Mesenchymal stem cell (in vitro differentiated cells and primary cell): ENCODE measurements around the gene SLC2A6.

Source experiments
- DNase-seq: peaks from one replicate; pipeline ENCODE4 v3.0.0-alpha.2; 2013
- H2AFZ ChIP-seq: one replicate; pipeline ENCODE4 v1.6.1; 2013; ENCODE audit warnings: low read depth, mild to moderate bottlenecking, control low read depth, inconsistent platforms, low read length, moderate library complexity
- H2AK5ac ChIP-seq: 2 replicates; pipeline ENCODE4 v1.6.1; 2013; ENCODE audit warnings: low read length, moderate library complexity, mild to moderate bottlenecking, inconsistent platforms; ENCODE audit not compliant: severe bottlenecking
- H2BK120ac ChIP-seq: one replicate; pipeline ENCODE4 v1.6.1; 2013; ENCODE audit warnings: low read depth, mild to moderate bottlenecking, inconsistent platforms, low read length, moderate library complexity
- H2BK12ac ChIP-seq, 2 experiments: one replicate each; pipeline ENCODE4 v1.6.1; 2013; ENCODE audit warnings: inconsistent platforms in 2 of 2, low read length in 2 of 2, mild to moderate bottlenecking in 2 of 2, moderate library complexity in 2 of 2, control low read depth in 1 of 2
- H2BK15ac ChIP-seq: one replicate; pipeline ENCODE4 v1.6.1; 2013; ENCODE audit warnings: mild to moderate bottlenecking, low read depth, inconsistent platforms; ENCODE audit not compliant: poor library complexity, severe bottlenecking
- H2BK5ac ChIP-seq: 2 replicates; pipeline ENCODE4 v1.6.1; 2013; ENCODE audit warnings: low read depth, mild to moderate bottlenecking, low read length, control low read depth, inconsistent platforms; ENCODE audit not compliant: poor library complexity, severe bottlenecking
- H3K14ac ChIP-seq, 2 experiments: one replicate each; pipeline ENCODE4 v1.6.1; 2013; ENCODE audit warnings: inconsistent platforms in 2 of 2, low read length in 2 of 2, control low read depth in 1 of 2, mild to moderate bottlenecking in 1 of 2, moderate library complexity in 1 of 2
- H3K18ac ChIP-seq, 2 experiments: one replicate each; pipeline ENCODE4 v1.6.1; 2013; ENCODE audit warnings: inconsistent platforms in 2 of 2, low read length in 2 of 2, control low read depth in 1 of 2, low read depth in 1 of 2, mild to moderate bottlenecking in 1 of 2
- H3K23ac ChIP-seq, 2 experiments: one replicate each; pipeline ENCODE4 v1.6.1; 2013; ENCODE audit warnings: inconsistent platforms in 2 of 2, low read length in 2 of 2, mild to moderate bottlenecking in 2 of 2, moderate library complexity in 2 of 2, control low read depth in 1 of 2
- H3K27ac ChIP-seq: 2 replicates; pipeline ENCODE4 v1.5.1; 2013; ENCODE audit warnings: mild to moderate bottlenecking, moderate library complexity, low read length, control low read depth, inconsistent platforms; ENCODE audit not compliant: poor library complexity, severe bottlenecking
- H3K27me3 ChIP-seq, 2 experiments: 2 replicates each; pipeline versions ENCODE4 v1.6.1 to v1.7.0; 2013; ENCODE audit warnings: low read length in 2 of 2, mild to moderate bottlenecking in 2 of 2, moderate library complexity in 2 of 2, control low read depth in 1 of 2, inconsistent platforms in 1 of 2; ENCODE audit not compliant: control insufficient read depth in 1 of 2, insufficient read depth in 1 of 2
- H3K36me3 ChIP-seq, 2 experiments: 2 replicates each; pipeline versions ENCODE4 v1.6.1 to v1.7.0; 2013; ENCODE audit warnings: low read length in 2 of 2, control low read depth in 1 of 2, inconsistent platforms in 1 of 2, low read depth in 1 of 2, mild to moderate bottlenecking in 1 of 2; ENCODE audit not compliant: insufficient read depth in 2 of 2, control insufficient read depth in 1 of 2
- H3K4ac ChIP-seq, 2 experiments: one replicate each; pipeline ENCODE4 v1.6.1; 2013; ENCODE audit warnings: inconsistent platforms in 2 of 2, low read length in 2 of 2, mild to moderate bottlenecking in 2 of 2, moderate library complexity in 2 of 2, control low read depth in 1 of 2, low read depth in 1 of 2
- H3K4me1 ChIP-seq: 2 replicates; pipeline ENCODE4 v1.6.1; 2013; ENCODE audit warnings: low read depth, low read length, control low read depth; ENCODE audit not compliant: control insufficient read depth, insufficient read depth
- H3K4me2 ChIP-seq: 2 replicates; pipeline ENCODE4 v1.6.1; 2013; ENCODE audit warnings: low read length, mild to moderate bottlenecking, inconsistent platforms; ENCODE audit not compliant: poor library complexity, severe bottlenecking
- H3K4me3 ChIP-seq, 2 experiments: 2 replicates each; pipeline versions ENCODE4 v1.5.1 to v1.7.0; 2013; ENCODE audit warnings: low read length in 2 of 2, mild to moderate bottlenecking in 2 of 2, control low read depth in 1 of 2, low read depth in 1 of 2; ENCODE audit not compliant: insufficient read depth in 1 of 2
- H3K79me1 ChIP-seq: replicated peaks from 2 replicates; pipeline ENCODE4 v1.6.1; 2013; ENCODE audit warnings: mild to moderate bottlenecking, control low read depth, low read length, inconsistent platforms; ENCODE audit not compliant: poor library complexity, severe bottlenecking
- H3K9ac ChIP-seq: 2 replicates; pipeline ENCODE4 v1.7.0; 2013; ENCODE audit warnings: mild to moderate bottlenecking, low read length, moderate library complexity
- H3K9me3 ChIP-seq: 2 replicates; pipeline ENCODE4 v1.7.0; 2013; ENCODE audit warnings: mild to moderate bottlenecking, low read length; ENCODE audit not compliant: control insufficient read depth
- H4K8ac ChIP-seq: one replicate; pipeline ENCODE4 v1.6.1; 2013; ENCODE audit warnings: inconsistent platforms, mild to moderate bottlenecking, low read length, moderate library complexity
- H4K91ac ChIP-seq: one replicate; pipeline ENCODE4 v1.6.1; 2013; ENCODE audit warnings: mild to moderate bottlenecking, low read length, inconsistent platforms
- WGBS: methylation state at CpG from one replicate; pipeline ENCODE4 v1.1.7; 2013; ENCODE audit warnings: mixed read lengths; 5-methylcytosine and 5-hydroxymethylcytosine counted together

The SLC2A6 gene

DNA sequence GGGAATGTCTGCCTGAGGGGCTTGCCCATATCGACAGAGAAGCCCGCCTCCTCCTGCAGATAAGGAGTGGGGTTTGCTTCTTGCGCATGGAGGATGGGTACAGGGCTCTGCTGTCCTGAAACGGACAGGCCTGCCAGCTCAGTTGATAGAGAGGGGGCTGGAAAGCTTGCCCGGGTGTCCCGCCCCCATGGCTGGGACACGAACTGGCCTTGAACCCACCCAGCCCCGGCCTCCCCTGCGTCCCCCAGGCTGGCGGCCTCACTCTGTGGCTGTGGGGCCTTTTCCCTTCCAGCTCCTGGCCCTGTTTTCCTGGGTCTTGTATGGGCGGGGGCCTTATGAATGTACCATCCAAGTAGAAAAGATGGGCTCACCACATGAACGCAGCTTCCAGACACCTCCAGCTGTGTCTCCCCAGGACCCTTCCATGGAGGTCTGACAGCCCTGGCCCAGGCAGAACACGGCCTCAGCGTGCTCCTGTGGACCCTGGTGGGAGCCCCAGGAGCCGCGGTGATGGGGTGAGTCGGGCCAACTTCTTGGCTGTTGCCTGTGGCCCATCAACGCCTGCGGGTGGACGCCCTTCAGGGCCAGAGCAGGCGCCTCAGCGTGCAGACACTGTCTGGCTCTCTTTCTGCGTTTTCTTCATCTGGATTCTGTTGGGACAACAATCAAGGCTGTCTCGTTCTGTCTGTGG lies 15.9 kb upstream of the SLC2A6 start:
- H3K79me1 ChIP-seq = no peaks in the 10 kb centered on the region
- H2AFZ ChIP-seq = no peak overlapping the region
- H3K36me3 ChIP-seq = peaks cover 0 to 4% of the 10 kb centered on the region in 2 experiments
- H4K91ac ChIP-seq = no peak overlapping the region
- H3K9me3 ChIP-seq = no peaks in the 10 kb centered on the region
- no peak overlapping the region for H3K18ac ChIP-seq
- no peak overlapping the region for H2AK5ac ChIP-seq
- H2BK15ac ChIP-seq = peak overlapping the region; percentile 18
- H2BK120ac ChIP-seq = no peak overlapping the region
- H3K4ac ChIP-seq = no peak overlapping the region
- no peak overlapping the region for H2BK12ac ChIP-seq
- H3K4me2 ChIP-seq = no peak overlapping the region
- H3K4me3 ChIP-seq = no peak overlapping the region
- 87% methylated on average over 24 of the region's 24 CpGs for WGBS
- no peak for DNase-seq
- H2BK5ac ChIP-seq = no peak overlapping the region
- H3K4me1 ChIP-seq = peaks cover 14% of the 10 kb centered on the region
- no peak overlapping the region for H4K8ac ChIP-seq
- H3K23ac ChIP-seq = no peak overlapping the region
- H3K9ac ChIP-seq = no peak overlapping the region
- H3K27me3 ChIP-seq = peaks cover 34 to 80% of the 10 kb centered on the region in 2 experiments
- H3K27ac ChIP-seq = no peak overlapping the region
- H3K14ac ChIP-seq = no peak overlapping the region

DNA sequence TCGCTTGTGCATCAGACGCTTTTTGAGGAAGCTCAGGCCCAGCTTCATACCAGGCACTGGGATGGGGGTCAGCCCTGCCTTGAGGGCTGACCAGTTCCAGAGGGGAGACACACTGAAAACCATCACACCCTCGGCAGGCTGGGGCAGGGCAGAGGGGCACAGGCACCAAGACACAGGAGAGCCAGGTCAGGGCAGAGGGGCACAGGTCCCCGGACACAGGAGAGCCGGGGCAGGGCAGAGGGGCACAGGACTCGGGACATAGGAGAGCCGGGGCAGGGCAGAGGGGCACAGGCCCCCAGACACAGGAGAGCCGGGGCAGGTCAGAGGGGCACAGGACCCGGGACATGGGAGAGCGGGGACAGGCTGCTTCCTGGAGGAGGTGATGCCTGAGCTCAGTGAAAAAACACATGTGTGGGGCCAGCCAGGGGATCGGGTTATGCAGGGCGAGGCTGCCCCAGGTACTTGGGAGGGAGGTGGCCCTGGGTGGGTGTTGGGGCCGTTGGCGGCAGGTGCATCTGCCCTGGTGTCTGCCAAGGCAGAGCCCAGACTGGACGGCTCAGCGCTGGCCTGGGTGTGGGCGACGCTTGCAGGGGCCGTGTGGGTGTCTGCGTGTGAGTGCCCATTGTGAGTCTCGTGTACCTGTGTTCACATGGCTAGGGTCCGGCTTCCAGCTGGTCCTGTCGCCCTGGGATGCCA lies 15.1 kb upstream of the SLC2A6 start:
- H2AFZ ChIP-seq = no peak overlapping the region
- H3K4ac ChIP-seq = no peak overlapping the region
- H2BK5ac ChIP-seq = no peak overlapping the region
- no peak overlapping the region for H2BK15ac ChIP-seq
- H2BK120ac ChIP-seq = no peak overlapping the region
- H3K9me3 ChIP-seq = no peaks in the 10 kb centered on the region
- no peaks in the 10 kb centered on the region for H3K79me1 ChIP-seq
- H2BK12ac ChIP-seq = no peak overlapping the region
- H3K14ac ChIP-seq = no peak overlapping the region
- H3K4me1 ChIP-seq = peaks cover 22% of the 10 kb centered on the region
- WGBS = 93% methylated on average over 23 of the region's 23 CpGs
- no peak overlapping the region for H4K91ac ChIP-seq
- no peak overlapping the region for H3K4me2 ChIP-seq
- H3K27me3 ChIP-seq = peaks cover 27 to 78% of the 10 kb centered on the region in 2 experiments
- peaks cover 0 to 4% of the 10 kb centered on the region in 2 experiments for H3K36me3 ChIP-seq
- H4K8ac ChIP-seq = no peak overlapping the region
- no peak for DNase-seq
- H3K9ac ChIP-seq = no peak overlapping the region
- H3K27ac ChIP-seq = no peak overlapping the region
- H3K18ac ChIP-seq = no peak overlapping the region
- no peak overlapping the region for H2AK5ac ChIP-seq
- no peak overlapping the region for H3K4me3 ChIP-seq
- H3K23ac ChIP-seq = no peak overlapping the region

DNA sequence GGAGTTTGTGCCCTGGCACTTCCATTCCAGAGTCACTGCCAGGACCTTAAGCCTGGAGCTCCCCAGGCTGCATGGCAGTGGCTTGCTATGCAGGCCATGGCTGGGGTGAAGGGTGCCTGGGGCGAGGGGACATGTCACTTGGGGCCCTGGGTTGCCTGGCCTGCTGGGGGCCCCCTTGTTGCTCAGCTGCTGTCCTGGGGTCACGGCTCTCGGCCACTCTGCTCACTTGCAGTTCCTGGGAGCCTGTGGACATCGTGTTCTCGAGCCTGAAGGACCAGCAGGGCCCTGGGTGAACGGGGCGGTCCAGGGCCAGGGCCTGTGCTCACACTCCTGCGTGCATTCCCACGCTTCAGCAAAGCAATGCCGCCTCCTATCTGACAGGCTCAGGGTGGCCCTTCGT lies 14.5 kb upstream of the SLC2A6 start:
- no peak overlapping the region for H2AK5ac ChIP-seq
- no peak overlapping the region for H3K4me2 ChIP-seq
- 85% methylated on average over 11 of the region's 11 CpGs for WGBS
- no peak for DNase-seq
- H3K23ac ChIP-seq = no peak overlapping the region
- H3K4me3 ChIP-seq = no peak overlapping the region
- H3K79me1 ChIP-seq = no peaks in the 10 kb centered on the region
- peaks cover 0 to 4% of the 10 kb centered on the region in 2 experiments for H3K36me3 ChIP-seq
- no peaks in the 10 kb centered on the region for H3K9me3 ChIP-seq
- H4K91ac ChIP-seq = peak overlapping the region; percentile 11
- H3K18ac ChIP-seq = no peak overlapping the region
- H3K9ac ChIP-seq = no peak overlapping the region
- no peak overlapping the region for H2BK15ac ChIP-seq
- no peak overlapping the region for H4K8ac ChIP-seq
- H3K4ac ChIP-seq = no peak overlapping the region
- H3K27ac ChIP-seq = no peak overlapping the region
- no peak overlapping the region for H2AFZ ChIP-seq
- H3K14ac ChIP-seq = no peak overlapping the region
- peaks cover 21 to 72% of the 10 kb centered on the region in 2 experiments for H3K27me3 ChIP-seq
- H3K4me1 ChIP-seq = peaks cover 24% of the 10 kb centered on the region
- H2BK5ac ChIP-seq = no peak overlapping the region
- no peak overlapping the region for H2BK12ac ChIP-seq
- no peak overlapping the region for H2BK120ac ChIP-seq
